CD4-positive, alpha-beta T cell treated with Interleukin-6 at 100 ng/mL for 8 hours (primary cell): ENCODE results near the gene TAF5L.
"Not testable (repeated sequence)": the region's sequence is repeated elsewhere in the genome, so short reads cannot be mapped to it uniquely, and the experiment has no call there.

Experiments used
- DNase-seq: peaks from one replicate; pipeline ENCODE4 v3.0.0-alpha.2; 2020; ENCODE audit warnings: mixed read lengths, low spot score

Gene TAF5L

GRCh38 chr1:229642376-229642775 lies 16.5 kb upstream of the TAF5L start:
- no peak for DNase-seq

- no peak for DNase-seq
Observed at GRCh38 chr1:229641306-229641705, 15.4 kb upstream of the TAF5L start.

GRCh38 chr1:229640455-229640854 lies 14.5 kb upstream of the TAF5L start:
- no peak for DNase-seq

GRCh38 chr1:229637746-229638145 lies 11.8 kb upstream of the TAF5L start:
- DNase-seq: no peak

GRCh38 chr1:229636042-229636441 lies 10.1 kb upstream of the TAF5L start:
- DNase-seq: no peak

GRCh38 chr1:229631966-229632365 lies 6.0 kb upstream of the TAF5L start:
- DNase-seq: no peak

- no peak for DNase-seq
Observed at GRCh38 chr1:229631148-229631547, 5.2 kb upstream of the TAF5L start.

- DNase-seq: no peak
Observed at GRCh38 chr1:229629261-229629660, 3.3 kb upstream of the TAF5L start.

GRCh38 chr1:229627003-229627402 lies 1.1 kb upstream of the TAF5L start:
- DNase-seq: no peak

- peak; percentile 19 for DNase-seq
Observed at GRCh38 chr1:229625071-229625914, 629 bp downstream of the TAF5L start.

- DNase-seq: no peak
Observed at GRCh38 chr1:229624521-229625070, 1.3 kb downstream of the TAF5L start.

GRCh38 chr1:229623838-229624237 lies 2.1 kb downstream of the TAF5L start:
- DNase-seq: no peak

- DNase-seq: no peak
Observed at GRCh38 chr1:229623225-229623624, 2.7 kb downstream of the TAF5L start.

- not testable (repeated sequence) for DNase-seq
Observed at GRCh38 chr1:229622641-229623120, 3.2 kb downstream of the TAF5L start.

- no peak for DNase-seq
Observed at GRCh38 chr1:229621663-229622062, 4.3 kb downstream of the TAF5L start.

GRCh38 chr1:229620876-229621275 lies 5.0 kb downstream of the TAF5L start:
- no peak for DNase-seq

- DNase-seq: no peak
Observed at GRCh38 chr1:229619614-229620013, 6.3 kb downstream of the TAF5L start.

GRCh38 chr1:229619002-229619401 lies 6.9 kb downstream of the TAF5L start:
- DNase-seq: no peak

GRCh38 chr1:229617351-229618100 lies 8.4 kb downstream of the TAF5L start:
- DNase-seq: no peak

GRCh38 chr1:229614701-229615100 lies 11.2 kb downstream of the TAF5L start:
- no peak for DNase-seq

GRCh38 chr1:229613938-229614337 lies 12.0 kb downstream of the TAF5L start:
- DNase-seq: no peak

- no peak for DNase-seq
Observed at GRCh38 chr1:229608590-229608989, 17.3 kb downstream of the TAF5L start.

- no peak for DNase-seq
Observed at GRCh38 chr1:229607370-229607769, 18.6 kb downstream of the TAF5L start.
